Measurements from ENCODE around the gene ZNF423.

DNA sequence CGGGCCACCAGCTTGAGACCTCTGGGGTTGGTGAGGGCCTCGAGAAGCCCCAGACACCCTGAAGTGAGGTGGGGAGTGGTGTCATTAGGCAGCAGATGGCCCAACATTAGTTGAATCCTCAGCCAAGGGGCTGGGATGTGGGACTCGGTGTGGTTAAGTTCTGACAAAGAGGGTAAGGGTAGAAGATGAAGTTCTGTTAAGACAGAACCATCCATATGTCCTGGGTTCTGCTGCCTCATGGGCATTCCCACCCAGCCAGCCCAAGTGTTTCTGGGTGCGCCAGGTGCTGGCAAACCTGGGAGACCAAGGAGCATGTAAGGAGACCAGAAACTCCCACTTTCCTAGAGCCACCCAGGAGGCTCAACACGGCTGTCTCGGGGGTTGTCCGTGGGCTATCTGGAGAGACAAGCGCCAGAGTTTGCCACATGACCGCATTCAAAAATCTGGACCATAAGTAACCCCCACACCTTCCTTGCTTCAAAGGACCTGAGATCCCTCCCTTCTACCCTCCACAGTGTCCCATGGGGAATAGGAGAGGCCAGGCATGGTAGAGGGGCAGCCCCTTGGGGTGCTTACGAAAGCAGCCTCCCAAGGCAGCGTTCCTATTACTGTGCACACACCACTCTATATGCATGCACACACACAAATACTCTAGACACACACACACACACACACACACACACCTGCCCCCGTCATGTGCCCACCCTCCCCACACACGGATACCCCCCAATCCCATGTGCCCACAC, 353.6 kb downstream of the ZNF423 start:
- no peak for TF ChIP-seq POLR2AphosphoS5 (IDR thresholded peaks at IDR 0.05; ENCODE audit: low read depth, low read length)
- no peak for TF ChIP-seq FOXP2 (optimal IDR thresholded peaks at IDR 0.05; ENCODE audit: borderline replicate concordance, extremely low read depth, extremely low read length, insufficient read depth)
- no peak for TF ChIP-seq TAF1 (IDR thresholded peaks at IDR 0.05; ENCODE audit: borderline replicate concordance, insufficient read depth, low read length)

Data from PFSK-1 (cell line).